ENCODE data around the gene SMIM35.
"Not testable (repeated sequence)": the region's sequence is repeated elsewhere in the genome, so short reads cannot be mapped to it uniquely, and the experiment has no call there.

The SMIM35 gene

GRCh38 chr11:117980280-117980679 is 106.5 kb downstream of the SMIM35 start:
- in situ Hi-C loops (cut with MboI; ENCODE audit: low sequenced_read_pairs, unreplicated experiment): no loop called here
- no peak for DNase-seq (ENCODE audit: low spot score)

DNA sequence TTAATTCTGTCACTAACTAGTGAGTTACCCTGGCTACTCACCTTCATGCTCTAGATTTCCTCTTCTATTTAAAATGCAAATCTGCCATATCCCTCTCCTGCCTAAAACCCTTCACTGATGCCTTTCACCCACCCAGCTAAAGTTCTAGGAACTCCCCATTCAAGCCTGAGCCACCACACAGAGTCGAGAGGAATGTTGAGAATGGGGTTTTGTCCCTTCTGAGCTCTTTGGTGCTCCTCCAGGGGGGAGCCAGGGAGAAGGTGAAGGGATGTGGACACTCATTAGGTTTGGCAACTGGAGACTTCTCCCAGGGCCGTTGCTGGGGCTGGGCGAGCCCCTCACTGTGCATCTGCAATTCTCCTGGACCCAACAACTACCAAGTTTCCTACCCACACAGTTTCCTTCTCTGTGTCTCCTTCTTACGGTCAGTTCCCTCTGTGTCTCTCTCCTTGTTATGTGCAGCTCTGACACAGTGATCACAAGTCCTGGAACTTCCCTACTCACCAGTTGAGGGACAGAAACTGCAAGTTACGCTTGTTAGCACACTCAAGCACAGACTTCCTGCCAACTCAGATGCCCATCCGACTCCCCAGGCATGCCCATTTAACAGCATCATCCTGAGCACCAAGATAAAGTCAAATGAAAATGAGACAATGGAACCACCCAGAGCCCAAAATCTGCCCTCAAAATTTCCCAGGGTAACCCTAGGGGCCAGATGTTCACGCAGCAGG is 107.1 kb downstream of the SMIM35 start:
- in situ Hi-C loops (cut with MboI; ENCODE audit: low sequenced_read_pairs, unreplicated experiment): no loop called here
- no peak for TF ChIP-seq CTCF (IDR thresholded peaks at IDR 0.05; ENCODE audit: borderline replicate concordance, control extremely low read depth, extremely low read depth, insufficient read depth, missing control alignments)
- DNase-seq (ENCODE audit: low spot score): no peak

More at GRCh38 chr11:117980280-117980679, 106.5 kb downstream of the SMIM35 start:
- TF ChIP-seq CTCF (IDR thresholded peaks at IDR 0.05; ENCODE audit: borderline replicate concordance, control extremely low read depth, extremely low read depth, insufficient read depth, missing control alignments): no peak

DNA sequence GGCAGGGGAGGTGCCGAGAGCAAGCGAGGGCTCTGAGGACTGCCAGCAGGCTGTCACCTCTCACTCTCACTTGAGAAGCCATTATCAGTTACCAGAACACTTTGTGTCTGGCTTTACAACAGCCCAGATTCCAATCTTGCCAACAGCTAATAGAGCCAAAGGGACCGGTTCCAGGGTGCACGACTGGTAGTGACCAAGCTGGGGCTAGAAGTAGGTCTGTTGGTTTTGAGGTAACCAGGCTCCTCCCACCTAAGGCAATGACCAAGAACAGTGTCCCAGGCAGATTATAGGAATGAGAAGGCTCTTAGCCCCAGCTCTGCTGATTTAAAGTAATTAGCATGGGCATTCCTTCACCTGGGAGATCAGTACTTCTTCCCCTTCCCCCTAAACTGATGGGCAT is 107.8 kb downstream of the SMIM35 start:
- in situ Hi-C loops (cut with MboI; ENCODE audit: low sequenced_read_pairs, unreplicated experiment): no loop called here
- no peak for TF ChIP-seq CTCF (IDR thresholded peaks at IDR 0.05; ENCODE audit: borderline replicate concordance, control extremely low read depth, extremely low read depth, insufficient read depth, missing control alignments)
- no peak for DNase-seq (ENCODE audit: low spot score)

DNA sequence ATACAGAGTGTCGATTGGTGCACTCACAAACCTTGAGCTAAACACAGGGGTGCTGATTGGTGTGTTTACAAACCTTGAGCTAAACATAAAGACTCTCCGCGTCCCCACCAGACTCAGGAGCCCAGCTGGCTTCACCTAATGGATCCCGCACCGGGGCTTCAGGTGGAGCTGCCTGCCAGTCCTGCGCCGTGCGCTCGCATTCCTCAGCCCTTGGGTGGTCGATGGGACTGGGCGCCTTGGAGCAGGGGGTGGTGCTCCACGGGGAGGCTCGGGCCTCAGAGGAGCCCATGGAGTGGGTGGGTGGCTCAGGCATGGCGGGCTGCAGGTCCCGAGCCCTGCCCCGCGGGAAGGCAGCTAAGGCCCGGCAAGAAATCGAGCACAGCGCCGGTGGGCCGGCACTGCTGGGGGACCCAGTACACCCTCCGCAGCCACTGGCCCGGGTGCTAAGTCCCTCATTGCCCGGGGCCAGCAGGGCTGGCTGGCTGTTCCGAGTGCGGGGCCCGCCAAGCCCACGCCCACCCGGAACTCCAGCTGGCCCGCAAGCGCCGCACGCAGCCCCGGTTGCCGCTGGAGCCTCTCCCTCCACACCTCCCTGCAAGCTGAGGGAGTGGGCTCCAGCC is 108.4 kb downstream of the SMIM35 start:
- DNase-seq (ENCODE audit: low spot score); in situ Hi-C loops (cut with MboI; ENCODE audit: low sequenced_read_pairs, unreplicated experiment): not testable (repeated sequence)

DNA sequence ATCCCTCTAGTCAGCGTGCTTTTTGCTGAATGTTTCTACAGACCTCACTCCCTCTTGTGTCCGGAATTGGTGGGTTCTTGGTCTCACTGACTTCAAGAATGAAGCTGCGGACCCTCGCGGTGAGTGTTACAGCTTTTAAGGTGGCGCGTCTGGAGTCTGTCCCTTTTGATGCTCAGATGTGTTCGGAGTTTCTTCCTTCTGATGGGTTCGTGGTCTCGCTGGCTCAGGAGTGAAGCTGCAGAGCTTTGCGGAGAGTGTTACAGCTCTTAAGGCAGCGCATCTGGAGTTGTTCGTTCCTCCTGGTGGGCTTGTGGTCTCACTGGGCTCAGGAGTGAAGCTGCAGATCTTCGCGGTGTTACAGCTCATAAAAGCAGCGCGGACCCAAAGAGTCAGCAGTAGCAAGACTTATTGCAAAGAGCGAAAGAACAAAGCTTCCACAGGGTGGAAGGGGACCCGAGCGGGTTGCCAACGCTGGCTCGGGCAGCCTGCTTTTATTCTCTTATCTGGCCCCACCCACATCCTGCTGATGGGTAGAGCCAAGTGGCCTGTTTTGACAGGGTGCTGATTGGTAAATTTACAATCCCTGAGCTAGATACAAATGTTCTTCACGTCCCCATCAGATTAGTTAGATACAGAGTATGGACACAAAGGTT is 109.0 kb downstream of the SMIM35 start:
- DNase-seq (ENCODE audit: low spot score); in situ Hi-C loops (cut with MboI; ENCODE audit: low sequenced_read_pairs, unreplicated experiment): not testable (repeated sequence)

GRCh38 chr11:117977029-117977428 is 109.7 kb downstream of the SMIM35 start:
- in situ Hi-C loops (cut with MboI; ENCODE audit: low sequenced_read_pairs, unreplicated experiment): no loop called here

DNA sequence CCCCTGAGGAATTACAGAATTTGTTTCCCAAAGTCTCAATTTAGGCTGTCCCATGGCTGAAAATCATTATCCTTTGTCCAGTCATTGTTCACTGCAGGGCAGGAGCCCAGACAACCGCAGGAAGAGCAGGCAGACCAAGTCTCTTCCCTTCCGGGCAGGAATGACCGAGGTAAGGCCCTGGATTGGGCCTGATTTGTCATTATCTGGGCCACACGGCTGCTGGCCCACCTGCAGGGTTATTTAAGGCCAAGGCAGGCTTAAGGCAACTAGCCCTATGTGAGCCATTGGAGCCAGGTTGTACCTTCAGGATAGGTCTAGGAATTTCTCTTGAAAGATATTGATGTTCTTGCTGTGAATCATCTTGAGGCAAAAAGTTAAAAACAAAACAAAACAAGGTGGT is 110.3 kb downstream of the SMIM35 start:
- no peak for TF ChIP-seq CTCF (IDR thresholded peaks at IDR 0.05; ENCODE audit: borderline replicate concordance, control extremely low read depth, extremely low read depth, insufficient read depth, missing control alignments)
- no peak for DNase-seq (ENCODE audit: low spot score)
- in situ Hi-C loops (cut with MboI; ENCODE audit: low sequenced_read_pairs, unreplicated experiment): no loop called here

More at GRCh38 chr11:117977029-117977428, 109.7 kb downstream of the SMIM35 start:
- no peak for DNase-seq (ENCODE audit: low spot score)
- TF ChIP-seq CTCF (IDR thresholded peaks at IDR 0.05; ENCODE audit: borderline replicate concordance, control extremely low read depth, extremely low read depth, insufficient read depth, missing control alignments): no peak
